GM18868 (cell line): ENCODE results near the gene CENPC.

Experiments
- ATAC-seq: cut with Tn5 transposase; IDR thresholded peaks from one replicate; pipeline ENCODE4 v1.9.1; 2021; ENCODE audit warnings: mild to moderate bottlenecking, moderate library complexity; ENCODE audit not compliant: unreplicated experiment

CENPC gene, protein sequence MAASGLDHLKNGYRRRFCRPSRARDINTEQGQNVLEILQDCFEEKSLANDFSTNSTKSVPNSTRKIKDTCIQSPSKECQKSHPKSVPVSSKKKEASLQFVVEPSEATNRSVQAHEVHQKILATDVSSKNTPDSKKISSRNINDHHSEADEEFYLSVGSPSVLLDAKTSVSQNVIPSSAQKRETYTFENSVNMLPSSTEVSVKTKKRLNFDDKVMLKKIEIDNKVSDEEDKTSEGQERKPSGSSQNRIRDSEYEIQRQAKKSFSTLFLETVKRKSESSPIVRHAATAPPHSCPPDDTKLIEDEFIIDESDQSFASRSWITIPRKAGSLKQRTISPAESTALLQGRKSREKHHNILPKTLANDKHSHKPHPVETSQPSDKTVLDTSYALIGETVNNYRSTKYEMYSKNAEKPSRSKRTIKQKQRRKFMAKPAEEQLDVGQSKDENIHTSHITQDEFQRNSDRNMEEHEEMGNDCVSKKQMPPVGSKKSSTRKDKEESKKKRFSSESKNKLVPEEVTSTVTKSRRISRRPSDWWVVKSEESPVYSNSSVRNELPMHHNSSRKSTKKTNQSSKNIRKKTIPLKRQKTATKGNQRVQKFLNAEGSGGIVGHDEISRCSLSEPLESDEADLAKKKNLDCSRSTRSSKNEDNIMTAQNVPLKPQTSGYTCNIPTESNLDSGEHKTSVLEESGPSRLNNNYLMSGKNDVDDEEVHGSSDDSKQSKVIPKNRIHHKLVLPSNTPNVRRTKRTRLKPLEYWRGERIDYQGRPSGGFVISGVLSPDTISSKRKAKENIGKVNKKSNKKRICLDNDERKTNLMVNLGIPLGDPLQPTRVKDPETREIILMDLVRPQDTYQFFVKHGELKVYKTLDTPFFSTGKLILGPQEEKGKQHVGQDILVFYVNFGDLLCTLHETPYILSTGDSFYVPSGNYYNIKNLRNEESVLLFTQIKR

DNA sequence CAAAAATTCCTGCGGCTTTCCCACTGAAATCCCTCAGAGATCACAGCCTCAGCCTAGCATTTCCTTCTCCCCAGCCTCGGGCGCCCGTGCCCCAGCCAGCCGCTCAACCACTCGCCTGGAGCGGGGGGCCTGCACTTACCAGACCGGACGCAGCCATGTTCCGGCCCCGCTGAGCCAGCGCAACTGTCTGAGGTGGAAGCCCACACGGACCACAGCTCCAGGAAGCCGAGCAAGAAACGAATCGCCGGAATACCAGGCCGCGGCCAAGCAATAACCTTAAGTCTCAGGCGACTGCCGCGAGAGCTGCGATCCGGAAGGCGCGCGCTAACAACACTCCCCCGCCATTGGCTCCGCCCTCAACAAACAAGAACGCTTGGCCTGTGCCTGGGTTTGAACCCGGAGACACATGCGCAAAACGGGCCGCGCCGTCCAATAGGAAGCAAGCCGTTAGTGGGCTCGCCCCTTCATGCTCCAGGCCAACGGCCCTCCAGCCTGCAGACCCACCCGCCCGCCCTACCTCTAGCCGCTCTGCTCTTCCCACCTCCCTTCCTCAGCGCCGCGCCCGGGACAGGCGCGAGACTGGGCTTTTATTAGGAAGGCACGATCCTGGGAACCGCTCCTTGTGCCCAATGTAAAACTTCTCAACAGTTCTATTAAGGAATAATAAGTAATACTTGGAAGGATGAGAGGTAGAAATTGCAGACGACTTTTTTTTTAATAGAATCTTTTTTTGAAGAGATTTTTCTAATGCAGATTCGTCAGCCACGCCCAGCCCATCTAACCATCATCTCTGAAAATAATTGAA is at the start of gene CENPC:
CENPC (minus strand) TSS at position 305 of the 805 bp plus-strand sequence; CDS start at position 157, 148 bp downstream.
- ATAC-seq, result peak; percentile 95

- no peak for ATAC-seq
Measured at GRCh38 chr4:67593741-67594175, 48.5 kb upstream of the CENPC start.

- no peak for ATAC-seq
Measured at GRCh38 chr4:67587156-67587555, 41.9 kb upstream of the CENPC start.

GRCh38 chr4:67584496-67584895 is 39.2 kb upstream of the CENPC start:
- no peak for ATAC-seq

GRCh38 chr4:67581913-67582312 is 36.6 kb upstream of the CENPC start:
- ATAC-seq, result no peak

- peak; percentile 49 for ATAC-seq
Measured at GRCh38 chr4:67581208-67581857, 36.0 kb upstream of the CENPC start.

DNA sequence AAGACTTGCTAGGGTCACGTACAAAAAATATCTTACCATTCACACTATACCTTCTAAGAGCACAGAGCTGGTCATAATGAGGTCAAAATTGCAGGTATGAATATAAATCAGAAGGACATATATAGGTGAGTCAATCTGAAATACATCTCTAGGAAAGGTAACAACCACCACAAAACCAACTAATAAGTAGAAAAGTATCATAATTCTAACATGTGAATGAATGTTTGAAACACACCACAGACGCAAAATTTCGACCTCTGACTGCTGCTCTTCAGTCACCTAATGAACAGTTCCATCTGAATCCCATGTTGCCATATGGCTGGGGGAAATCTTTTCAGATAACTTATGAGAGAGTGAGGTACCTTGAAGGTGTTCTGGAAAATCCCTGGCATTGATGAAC is 35.3 kb upstream of the CENPC start:
- ATAC-seq, result peak; percentile 58

- ATAC-seq, result peak; percentile 41
Measured at GRCh38 chr4:67576538-67576937, 31.2 kb upstream of the CENPC start.

DNA sequence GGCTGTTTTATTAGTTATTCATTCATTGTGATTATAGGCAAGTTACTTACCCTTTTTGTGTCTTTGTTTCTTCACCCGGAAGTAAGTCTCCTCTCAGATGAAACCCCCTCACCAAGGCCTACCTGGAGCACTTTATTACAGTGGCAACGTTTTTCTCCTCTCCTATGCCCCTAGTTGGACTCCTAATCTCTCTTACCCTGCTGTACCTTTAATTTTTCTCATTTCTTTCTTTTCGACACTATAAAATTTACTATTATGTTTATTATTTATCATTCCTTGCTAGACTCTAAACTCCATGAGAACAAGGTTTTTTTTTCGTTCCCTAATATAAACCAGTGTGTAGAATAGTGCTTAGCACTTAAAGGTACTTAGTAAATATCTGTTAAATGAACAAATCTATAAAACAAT is 30.8 kb upstream of the CENPC start:
- ATAC-seq, result no peak

GRCh38 chr4:67575232-67576058 is 30.1 kb upstream of the CENPC start:
- peak; percentile 92 for ATAC-seq

DNA sequence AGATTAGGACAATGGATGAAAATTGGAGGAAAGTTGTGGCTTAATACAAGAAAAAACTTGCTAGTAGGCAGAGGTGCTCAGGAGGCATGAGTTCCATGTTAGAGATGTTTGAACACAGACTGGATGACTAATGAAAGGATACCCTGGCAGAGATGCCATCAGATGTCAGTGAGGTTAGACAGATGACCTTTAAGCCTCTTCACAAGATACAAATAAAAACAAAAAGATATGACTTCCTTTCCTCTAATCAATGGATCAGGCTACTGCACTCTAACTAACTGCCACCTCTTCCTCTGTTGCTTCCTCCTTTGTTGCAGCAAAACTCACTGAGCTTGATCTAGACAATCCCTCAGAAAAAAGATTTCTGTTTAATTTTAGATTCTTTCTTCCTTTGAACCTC is 27.9 kb upstream of the CENPC start:
- no peak for ATAC-seq

GRCh38 chr4:67571975-67572374 is 26.7 kb upstream of the CENPC start:
- ATAC-seq, result no peak

- no peak for ATAC-seq
Measured at GRCh38 chr4:67570537-67570936, 25.2 kb upstream of the CENPC start.

DNA sequence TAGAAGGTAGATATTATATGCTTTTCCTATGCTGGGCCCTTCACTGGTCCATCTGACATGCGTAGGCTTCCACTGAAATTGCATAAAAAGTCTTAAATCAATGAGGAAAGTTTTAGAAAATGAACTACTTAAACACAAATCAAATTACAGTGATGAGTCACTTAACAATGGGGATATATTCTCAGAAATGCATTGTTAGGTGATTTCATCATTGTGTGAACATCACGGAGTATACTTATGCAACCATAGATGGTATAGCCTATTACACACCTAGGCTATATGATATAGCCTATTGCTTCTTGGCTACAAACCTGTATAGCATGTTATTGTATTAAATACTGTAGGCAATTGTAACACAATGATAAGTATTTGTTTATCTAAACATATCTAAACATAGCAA is 23.5 kb upstream of the CENPC start:
- no peak for ATAC-seq

GRCh38 chr4:67566335-67566734 is 21.0 kb upstream of the CENPC start:
- no peak for ATAC-seq

GRCh38 chr4:67565284-67565683 is 20.0 kb upstream of the CENPC start:
- ATAC-seq, result no peak

GRCh38 chr4:67558493-67558892 is 13.2 kb upstream of the CENPC start, which contains the start of gene STAP1:
Gene STAP1 (plus strand): TSS chr4:67558727. CDS start chr4:67558810, 83 bp downstream.
- ATAC-seq, result peak; percentile 58

DNA sequence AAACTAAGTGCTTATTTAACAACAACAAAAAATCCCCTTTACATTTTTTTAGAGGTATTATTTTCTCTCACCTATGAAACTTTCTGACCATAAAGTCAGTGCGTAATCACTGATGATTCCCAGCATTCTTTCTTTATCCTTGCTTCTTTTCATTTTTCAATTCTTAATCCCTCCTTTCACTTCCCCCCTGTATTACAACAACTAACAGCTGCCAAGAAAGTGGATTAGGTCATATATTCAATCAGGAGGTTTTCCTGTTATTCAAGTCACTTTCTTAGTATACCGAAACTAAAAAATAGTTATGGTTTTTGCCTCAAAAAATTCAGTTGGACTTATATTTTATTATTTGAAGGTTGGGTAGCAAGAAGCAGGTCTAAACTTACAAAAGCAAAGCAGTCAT is 11.1 kb upstream of the CENPC start:
- ATAC-seq, result peak; percentile 41

- no peak for ATAC-seq
Measured at GRCh38 chr4:67555447-67555846, 10.1 kb upstream of the CENPC start.
